HCT116 (cell line): ENCODE measurements around the gene PARG. TPM values are rescaled to one million over a fixed set of nuclear protein-coding genes. Genes with fewer than 3 reads are reported as not detected.

Experiments used
- ATAC-seq: fragments of 200-7000 bp; cut with Tn5 transposase; 2 replicates; pipeline ENCODE4 v1.9.1; 2020; ENCODE audit warnings: mild to moderate bottlenecking, moderate library complexity
- BruUV-seq: library from RNA; stranded (reverse); fragments of 400-500 nt; replicated peaks from 2 replicates; lab custom pipeline; 2021; lab: Mats Ljungman, UMichigan
- CTCF ChIA-PET: fragments of 300-600 bp; sonication (Branson Sonifier 250); formaldehyde crosslinking; loops from one replicate; lab custom pipeline; 2021; ENCODE audit warnings: antibody characterized with exemption; lab: Charles Lee
- POLR2A ChIA-PET: fragments of 300-600, 350-600 bp; sonication (Branson Sonifier 250); formaldehyde crosslinking; loops from one replicate; lab custom pipeline; 2021; ENCODE audit warnings: antibody characterized with exemption; lab: Charles Lee
- RAD21 ChIA-PET, 2 experiments: fragments of 300-600 bp; sonication (Branson Sonifier 250); formaldehyde crosslinking; loops; one replicate each; lab custom pipeline; 2023; ENCODE audit warnings: low total read pairs in 2 of 2; ENCODE audit not compliant: uncharacterized antibody in 2 of 2, unreplicated experiment in 2 of 2, low non-redundant PET in 1 of 2; lab: Charles Lee
- DNase-seq: peaks from one replicate; pipeline ENCODE4 v3.0.0-alpha.2; 2010; ENCODE audit warnings: low read depth, low spot score
- H2AFZ ChIP-seq: fragments of 200-600 bp; shearing (Covaris generic), sonication (generic); 2 replicates; pipeline ENCODE4 v1.6.1; 2017; ENCODE audit warnings: low read depth, mixed run types, mixed read lengths, antibody characterized with exemption, low read length; ENCODE audit not compliant: poor library complexity, severe bottlenecking
- H3K27ac ChIP-seq: 2 replicates; pipeline ENCODE4 v1.5.1; 2012; ENCODE audit warnings: low read depth, low read length
- H3K27me3 ChIP-seq: fragments of 200-600 bp; sonication (generic); 2 replicates; pipeline ENCODE4 v1.6.1; 2016; ENCODE audit warnings: mixed run types, low read length, mixed read lengths; ENCODE audit not compliant: insufficient read depth
- H3K36me3 ChIP-seq, 2 experiments: fragments of 200-500 bp in 1 of 2; fragments of 200-600 bp in 1 of 2; sonication (Bioruptor generic) in 1 of 2; sonication (generic) in 1 of 2; 2 replicates each; pipeline versions ENCODE4 v1.5.1 to v1.6.1; 2014 to 2016; ENCODE audit warnings: low read length in 2 of 2, inconsistent platforms in 1 of 2, mixed read lengths in 1 of 2, mixed run types in 1 of 2; ENCODE audit not compliant: insufficient read depth in 2 of 2, control insufficient read depth in 1 of 2
- H3K4me1 ChIP-seq, 2 experiments: fragments of 200-600 bp in 1 of 2; sonication (generic) in 1 of 2; 2 replicates each; pipeline versions ENCODE4 v1.5.1 to v1.6.1; 2012 to 2017; ENCODE audit warnings: low read length in 2 of 2, inconsistent platforms in 1 of 2, mild to moderate bottlenecking in 1 of 2, mixed read lengths in 1 of 2, mixed run types in 1 of 2, moderate library complexity in 1 of 2; ENCODE audit not compliant: insufficient read depth in 2 of 2, control insufficient read depth in 1 of 2
- H3K4me2 ChIP-seq: fragments of 200-600 bp; sonication (generic); 2 replicates; pipeline ENCODE4 v1.6.1; 2017; ENCODE audit warnings: mixed run types, low read length, mixed read lengths
- H3K4me3 ChIP-seq, 2 experiments: fragments of 200-600 bp in 1 of 2; sonication (generic) in 1 of 2; replicated peaks in 1 of 2; 2 replicates each; pipeline ENCODE4 v1.5.1; 2011 to 2016; ENCODE audit warnings: low read length in 2 of 2, control low read depth in 1 of 2, low read depth in 1 of 2, mild to moderate bottlenecking in 1 of 2, mixed read lengths in 1 of 2, mixed run types in 1 of 2
- H3K79me2 ChIP-seq: fragments of 200-600 bp; sonication (generic); 2 replicates; pipeline ENCODE4 v1.6.1; 2017; ENCODE audit warnings: mild to moderate bottlenecking, mixed run types, low read length, moderate library complexity, mixed read lengths; ENCODE audit not compliant: insufficient read depth
- H3K9ac ChIP-seq: fragments of 200-600 bp; sonication (generic); 2 replicates; pipeline ENCODE4 v1.6.1; 2016; ENCODE audit warnings: low read length, mixed read lengths
- H3K9me2 ChIP-seq: fragments of 200-600 bp; sonication (generic), shearing (Covaris generic); 2 replicates; pipeline ENCODE4 v1.6.1; 2017; ENCODE audit warnings: mixed run types, mild to moderate bottlenecking, moderate library complexity; ENCODE audit not compliant: insufficient read depth
- H3K9me3 ChIP-seq, 2 experiments: fragments of 200-500 bp in 1 of 2; fragments of 200-600 bp in 1 of 2; sonication (Bioruptor generic) in 1 of 2; sonication (generic) in 1 of 2; 2 replicates each; pipeline ENCODE4 v1.6.1; 2014 to 2017; ENCODE audit warnings: low read length in 2 of 2, mixed read lengths in 2 of 2, inconsistent platforms in 1 of 2, low read depth in 1 of 2, mild to moderate bottlenecking in 1 of 2, mixed run types in 1 of 2, moderate library complexity in 1 of 2; ENCODE audit not compliant: control insufficient read depth in 1 of 2, insufficient read depth in 1 of 2
- H4K20me1 ChIP-seq: fragments of 200-600 bp; sonication (generic), shearing (Covaris generic); 2 replicates; pipeline ENCODE4 v1.6.1; 2017; ENCODE audit warnings: mixed run types, mild to moderate bottlenecking, moderate library complexity; ENCODE audit not compliant: insufficient read depth
- EZH2 ChIP-seq: fragments of 200-600 bp; sonication (generic); IDR thresholded peaks from 2 replicates; pipeline ENCODE4 v1.6.1; 2017; ENCODE audit warnings: antibody characterized with exemption, mixed run types
- REST ChIP-seq: IDR thresholded peaks from 2 replicates; pipeline ENCODE4 v1.6.1; 2012; ENCODE audit warnings: low read depth
- SP1 ChIP-seq: IDR thresholded peaks from 2 replicates; pipeline ENCODE4 v1.6.1; 2012; ENCODE audit warnings: low read depth
- ZFX ChIP-seq: fragments of 450-650 bp; IDR thresholded peaks from 2 replicates; pipeline ENCODE4 v1.6.1; 2017
- ZNF274 ChIP-seq: fragments of 200-500 bp; sonication (Bioruptor generic); IDR thresholded peaks from 2 replicates; pipeline ENCODE4 v1.6.1; 2014; ENCODE audit warnings: mild to moderate bottlenecking, low read depth, low read length, inconsistent platforms
- intact Hi-C: fragments of 100-400 bp; cut with micrococcal nuclease; formaldehyde crosslinking; loops from 2 replicates; pipeline ENCODE4 v1.10.0; 2022
- total RNA-seq: library from RNA; stranded (reverse); gene quantifications from one replicate; pipeline ENCODE4 v1.2.1, GENCODE V29; 2021; ENCODE audit not compliant: unreplicated experiment
- TF ChIP-seq, protein P1 (sequence below): IDR thresholded peaks from 2 replicates; pipeline ENCODE4 v1.6.1; 2011; ENCODE audit warnings: mild to moderate bottlenecking, low read length, moderate library complexity; ENCODE audit not compliant: insufficient replicate concordance; ENCODE audit errors: extremely low read depth

PARG gene
- total RNA-seq, 1 experiment from 2014 or later = 30.4 TPM

DNA sequence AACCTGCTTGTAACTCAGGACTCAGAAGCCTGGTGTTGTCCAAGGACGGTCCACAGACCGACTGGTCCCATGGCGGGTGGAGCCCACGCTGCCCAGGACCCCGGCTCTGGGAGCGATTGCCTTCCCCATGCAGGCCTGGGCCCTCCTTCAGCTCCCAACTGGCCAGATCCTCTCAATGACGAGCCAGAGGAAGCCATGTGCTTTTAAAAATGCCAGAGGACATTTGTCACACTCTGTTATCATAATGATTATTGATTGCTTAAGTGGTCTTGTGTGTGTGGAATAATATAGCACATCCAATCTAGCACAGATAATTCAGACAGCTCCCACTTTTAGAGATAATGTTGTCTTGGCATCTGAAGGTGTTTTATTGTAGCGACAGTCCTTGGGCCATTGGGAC, 157.1 kb downstream of the PARG start:
- DNase-seq = no peak
- ATAC-seq = no peak
- H3K27me3 ChIP-seq = no peaks in the 10 kb centered on the region; the same call in 1 of the 2 replicates
- BruUV-seq = no TSS peak
- no peaks in the 10 kb centered on the region for H3K4me1 ChIP-seq
- no peak overlapping the region for H2AFZ ChIP-seq
- H3K9me2 ChIP-seq = no peaks in the 10 kb centered on the region
- RAD21 ChIA-PET = no interaction called here
- no peaks in the 10 kb centered on the region for H4K20me1 ChIP-seq
- H3K79me2 ChIP-seq = no peaks in the 10 kb centered on the region
- no peak overlapping the region for H3K4me3 ChIP-seq
- intact Hi-C loops = no loop called here
- no peak overlapping the region for H3K27ac ChIP-seq
- POLR2A ChIA-PET = no interaction called here
- CTCF ChIA-PET = no interaction called here
- TF ChIP-seq EZH2 (no peak), REST (no peak), SP1 (no peak), ZFX (no peak), ZNF274 (no peak)
- TF ChIP-seq, protein P1, sequence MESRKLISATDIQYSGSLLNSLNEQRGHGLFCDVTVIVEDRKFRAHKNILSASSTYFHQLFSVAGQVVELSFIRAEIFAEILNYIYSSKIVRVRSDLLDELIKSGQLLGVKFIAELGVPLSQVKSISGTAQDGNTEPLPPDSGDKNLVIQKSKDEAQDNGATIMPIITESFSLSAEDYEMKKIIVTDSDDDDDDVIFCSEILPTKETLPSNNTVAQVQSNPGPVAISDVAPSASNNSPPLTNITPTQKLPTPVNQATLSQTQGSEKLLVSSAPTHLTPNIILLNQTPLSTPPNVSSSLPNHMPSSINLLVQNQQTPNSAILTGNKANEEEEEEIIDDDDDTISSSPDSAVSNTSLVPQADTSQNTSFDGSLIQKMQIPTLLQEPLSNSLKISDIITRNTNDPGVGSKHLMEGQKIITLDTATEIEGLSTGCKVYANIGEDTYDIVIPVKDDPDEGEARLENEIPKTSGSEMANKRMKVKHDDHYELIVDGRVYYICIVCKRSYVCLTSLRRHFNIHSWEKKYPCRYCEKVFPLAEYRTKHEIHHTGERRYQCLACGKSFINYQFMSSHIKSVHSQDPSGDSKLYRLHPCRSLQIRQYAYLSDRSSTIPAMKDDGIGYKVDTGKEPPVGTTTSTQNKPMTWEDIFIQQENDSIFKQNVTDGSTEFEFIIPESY = no peak
- H3K9ac ChIP-seq = no peak overlapping the region
- H3K9me3 ChIP-seq = no peaks in the 10 kb centered on the region
- H3K4me2 ChIP-seq = no peak overlapping the region
- no peaks in the 10 kb centered on the region for H3K36me3 ChIP-seq
